ENCODE data around the gene RAP2A.

RAP2A gene

DNA sequence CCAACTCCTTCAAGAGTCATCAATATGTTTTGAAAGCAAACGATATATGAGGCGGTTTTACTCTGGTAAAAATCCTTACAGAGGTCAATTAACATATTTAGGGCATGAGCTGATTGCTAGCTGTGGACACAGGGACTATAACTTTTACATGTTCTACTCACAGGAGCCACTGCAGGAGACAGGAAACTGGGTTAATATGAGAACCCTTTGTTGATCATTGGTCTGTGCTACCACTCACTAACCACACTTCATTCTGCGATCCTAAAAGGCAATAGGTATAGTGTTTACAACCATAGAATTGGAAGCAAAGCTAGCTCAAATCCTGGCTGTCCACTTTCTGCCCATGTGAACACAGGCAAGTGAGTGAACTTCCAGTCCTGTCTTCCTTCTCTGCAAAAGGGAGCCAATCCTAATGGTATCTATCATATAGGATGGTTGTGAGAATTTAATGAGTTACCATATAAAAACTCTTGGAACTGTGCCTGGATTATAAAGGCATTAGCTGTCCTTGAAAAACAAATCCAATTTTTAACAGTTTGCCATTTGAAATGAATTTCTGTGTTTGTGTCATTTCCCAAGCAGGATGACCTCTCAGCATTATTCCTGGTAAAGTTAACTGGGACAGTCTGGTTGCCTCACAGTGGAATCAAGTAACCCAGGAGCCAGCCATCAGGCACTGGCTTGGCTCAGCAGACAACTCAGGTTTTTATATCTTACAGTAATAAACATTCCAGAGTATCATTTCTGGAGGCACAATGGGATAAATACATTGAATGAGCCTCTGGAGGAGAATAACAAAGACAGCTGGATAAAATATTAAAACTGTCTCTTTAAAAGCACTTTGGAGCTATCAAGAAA lies 29.8 kb upstream of the RAP2A start:
- TF ChIP-seq POLR2AphosphoS5 (IDR thresholded peaks at IDR 0.05; ENCODE audit: low read depth, low read length) (no peak), REST (IDR thresholded peaks at IDR 0.05; ENCODE audit: insufficient read depth in 1 of 2, low read depth in 2 of 2, low read length in 2 of 2) (no peak), SIN3A (IDR thresholded peaks at IDR 0.05; ENCODE audit: borderline replicate concordance, insufficient read depth, low read length) (no peak), FOXP2 (optimal IDR thresholded peaks at IDR 0.05; ENCODE audit: borderline replicate concordance, extremely low read depth, extremely low read length, insufficient read depth) (no peak), TAF1 (IDR thresholded peaks at IDR 0.05; ENCODE audit: borderline replicate concordance, insufficient read depth, low read length) (no peak)

DNA sequence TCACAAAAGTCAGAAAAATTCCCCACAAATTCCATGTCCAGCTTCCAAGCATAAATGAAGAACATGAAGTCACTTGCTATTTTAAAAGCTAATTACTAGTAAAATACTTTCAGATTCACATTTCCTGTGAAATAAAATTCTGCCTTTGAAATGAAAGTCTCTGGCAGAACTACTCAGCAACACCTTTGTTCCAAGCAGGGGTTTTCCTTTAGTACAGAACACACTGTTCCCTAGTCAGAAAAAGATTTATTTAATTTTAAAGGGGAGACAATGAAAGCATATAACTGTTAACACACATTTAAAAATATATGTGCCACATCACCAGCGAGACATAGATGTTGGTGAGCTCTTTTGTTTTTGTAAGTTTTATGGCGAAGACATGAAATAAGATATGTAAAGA lies 26.4 kb upstream of the RAP2A start:
- TF ChIP-seq SIN3A (IDR thresholded peaks at IDR 0.05; ENCODE audit: borderline replicate concordance, insufficient read depth, low read length) (no peak), TAF1 (IDR thresholded peaks at IDR 0.05; ENCODE audit: borderline replicate concordance, insufficient read depth, low read length) (no peak), POLR2AphosphoS5 (IDR thresholded peaks at IDR 0.05; ENCODE audit: low read depth, low read length) (no peak), FOXP2 (optimal IDR thresholded peaks at IDR 0.05; ENCODE audit: borderline replicate concordance, extremely low read depth, extremely low read length, insufficient read depth) (no peak), REST (IDR thresholded peaks at IDR 0.05; ENCODE audit: insufficient read depth in 1 of 2, low read depth in 2 of 2, low read length in 2 of 2) (no peak)

DNA sequence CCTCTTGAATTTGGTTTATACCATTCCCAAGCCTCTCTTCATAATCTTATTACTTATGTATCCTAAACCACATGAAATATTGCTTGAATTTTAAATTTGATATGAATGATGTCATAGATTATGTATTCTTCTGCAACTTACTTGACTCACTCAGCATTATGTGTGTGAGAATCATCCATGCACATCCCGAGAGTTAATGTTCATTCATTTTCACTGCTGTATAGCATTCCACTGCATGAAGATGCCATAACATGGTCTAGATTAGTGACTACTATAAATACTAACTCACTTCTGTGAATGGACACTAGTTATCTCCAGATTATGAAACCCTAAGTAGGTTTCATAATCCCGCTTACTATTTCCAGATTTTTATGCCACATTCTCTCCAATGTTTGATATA lies 25.0 kb upstream of the RAP2A start:
- no peak for TF ChIP-seq SIN3A (IDR thresholded peaks at IDR 0.05; ENCODE audit: borderline replicate concordance, insufficient read depth, low read length)
- TF ChIP-seq POLR2AphosphoS5 (IDR thresholded peaks at IDR 0.05; ENCODE audit: low read depth, low read length), result no peak
- TF ChIP-seq REST (IDR thresholded peaks at IDR 0.05; ENCODE audit: insufficient read depth in 1 of 2, low read depth in 2 of 2, low read length in 2 of 2), result no peak
- TF ChIP-seq FOXP2 (optimal IDR thresholded peaks at IDR 0.05; ENCODE audit: borderline replicate concordance, extremely low read depth, extremely low read length, insufficient read depth), result no peak
- no peak for TF ChIP-seq TAF1 (IDR thresholded peaks at IDR 0.05; ENCODE audit: borderline replicate concordance, insufficient read depth, low read length)

DNA sequence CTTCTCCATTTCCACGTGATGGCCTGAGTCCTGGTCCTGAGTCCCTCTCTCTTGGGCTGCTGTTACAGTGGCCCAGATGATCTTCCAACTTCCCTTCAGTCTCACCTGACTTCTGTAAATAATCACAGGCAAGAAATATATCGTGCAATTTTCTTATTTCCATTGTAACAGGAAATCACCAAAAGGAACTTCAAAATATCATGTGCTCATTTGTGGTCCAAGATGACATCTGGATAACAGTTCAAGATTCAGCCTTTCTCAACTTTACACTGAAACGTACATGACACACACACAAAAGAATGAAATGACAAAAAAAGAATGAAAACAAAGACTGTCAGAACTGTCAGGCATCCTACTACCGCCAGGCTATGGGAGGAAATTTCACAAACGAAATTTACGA lies 22.0 kb upstream of the RAP2A start:
- TF ChIP-seq FOXP2 (optimal IDR thresholded peaks at IDR 0.05; ENCODE audit: borderline replicate concordance, extremely low read depth, extremely low read length, insufficient read depth) (no peak), TAF1 (IDR thresholded peaks at IDR 0.05; ENCODE audit: borderline replicate concordance, insufficient read depth, low read length) (no peak), REST (IDR thresholded peaks at IDR 0.05; ENCODE audit: insufficient read depth in 1 of 2, low read depth in 2 of 2, low read length in 2 of 2) (no peak), POLR2AphosphoS5 (IDR thresholded peaks at IDR 0.05; ENCODE audit: low read depth, low read length) (no peak), SIN3A (IDR thresholded peaks at IDR 0.05; ENCODE audit: borderline replicate concordance, insufficient read depth, low read length) (no peak)

All from PFSK-1 (cell line).